Central memory CD8-positive, alpha-beta T cell (primary cell): ENCODE results near the gene ATXN7L2.

ENCODE experiments used
- ATAC-seq: fragments of 150-1000 bp; cut with Tn5 transposase; replicated peaks from 2 replicates; pipeline ENCODE4 v1.10.0; 2022; ENCODE audit warnings: mild to moderate bottlenecking, moderate FRiP score, moderate number of reproducible peaks; ENCODE audit not compliant: poor library complexity, severe bottlenecking; ENCODE audit errors: extremely low read depth
- DNase-seq, 2 donors: peaks; one replicate each; pipeline ENCODE4 v3.0.0; 2021; ENCODE audit warnings: low spot score in 2 of 2
- H3K27ac Mint-ChIP-seq: one replicate; pipeline ENCODE4 v1.8.0; 2022; ENCODE audit warnings: low read depth, mild to moderate bottlenecking, moderate library complexity, mixed read lengths
- H3K27me3 Mint-ChIP-seq: one replicate; pipeline ENCODE4 v1.8.0; 2022; ENCODE audit warnings: mixed read lengths
- H3K36me3 Mint-ChIP-seq: one replicate; pipeline ENCODE4 v1.8.0; 2022; ENCODE audit warnings: mild to moderate bottlenecking, moderate library complexity, mixed read lengths; ENCODE audit not compliant: insufficient read depth
- H3K4me1 Mint-ChIP-seq: one replicate; pipeline ENCODE4 v1.8.0; 2022; ENCODE audit warnings: mixed read lengths
- H3K4me3 Mint-ChIP-seq: one replicate; pipeline ENCODE4 v1.8.0; 2022; ENCODE audit warnings: mild to moderate bottlenecking, moderate library complexity, mixed read lengths
- H3K9me3 Mint-ChIP-seq: one replicate; pipeline ENCODE4 v1.8.0; 2022; ENCODE audit warnings: mixed read lengths

Gene ATXN7L2

GRCh38 chr1:109535481-109535880 is 51.8 kb downstream of the ATXN7L2 start:
- peaks cover 18% of the 10 kb centered on the region for H3K4me1 Mint-ChIP-seq
- H3K4me3 Mint-ChIP-seq = no peak overlapping the region
- no peak for ATAC-seq
- H3K27me3 Mint-ChIP-seq = no peaks in the 10 kb centered on the region
- H3K9me3 Mint-ChIP-seq = no peaks in the 10 kb centered on the region
- no peak overlapping the region for H3K27ac Mint-ChIP-seq
- DNase-seq = no peak
- peaks cover 2% of the 10 kb centered on the region for H3K36me3 Mint-ChIP-seq

GRCh38 chr1:109535971-109536491 is 52.3 kb downstream of the ATXN7L2 start:
- DNase-seq (no peak), ATAC-seq (no peak)
- peaks cover 2% of the 10 kb centered on the region for H3K36me3 Mint-ChIP-seq
- no peaks in the 10 kb centered on the region for H3K27me3 Mint-ChIP-seq
- no peak overlapping the region for H3K4me3 Mint-ChIP-seq
- H3K27ac Mint-ChIP-seq = no peak overlapping the region
- H3K9me3 Mint-ChIP-seq = no peaks in the 10 kb centered on the region
- H3K4me1 Mint-ChIP-seq = peaks cover 13% of the 10 kb centered on the region

- no peak overlapping the region for H3K27ac Mint-ChIP-seq
- no peak for DNase-seq
- peaks cover 4% of the 10 kb centered on the region for H3K4me1 Mint-ChIP-seq
- H3K36me3 Mint-ChIP-seq = peaks cover 2% of the 10 kb centered on the region
- no peak overlapping the region for H3K4me3 Mint-ChIP-seq
- ATAC-seq = no peak
- no peaks in the 10 kb centered on the region for H3K27me3 Mint-ChIP-seq
- no peaks in the 10 kb centered on the region for H3K9me3 Mint-ChIP-seq
These were observed 53.9 kb downstream of the ATXN7L2 start for GRCh38 chr1:109537450-109538178.

GRCh38 chr1:109538827-109539555 is 55.3 kb downstream of the ATXN7L2 start:
- peaks cover 2% of the 10 kb centered on the region for H3K36me3 Mint-ChIP-seq

GRCh38 chr1:109539676-109540075 is 56.0 kb downstream of the ATXN7L2 start, which contains the start of gene GPR61:
Gene GPR61, plus strand, starts transcription at chr1:109539872. Its CDS starts 3,151 bp downstream, at chr1:109543023.
- H3K4me1 Mint-ChIP-seq = no peaks in the 10 kb centered on the region
- H3K9me3 Mint-ChIP-seq = no peaks in the 10 kb centered on the region
- peaks cover 2% of the 10 kb centered on the region for H3K36me3 Mint-ChIP-seq
- DNase-seq = no peak
- ATAC-seq = no peak
- no peak within 1 kb of the TSS for H3K27ac Mint-ChIP-seq
- H3K4me3 Mint-ChIP-seq = no peak within 1 kb of the TSS
- H3K27me3 Mint-ChIP-seq = no peaks in the 10 kb centered on the region

More at GRCh38 chr1:109538827-109539555, 55.3 kb downstream of the ATXN7L2 start:
- Mint-ChIP-seq H3K4me1 (no peaks in the 10 kb centered on the region), H3K4me3 (no peak overlapping the region), H3K27ac (no peak overlapping the region), H3K9me3 (no peaks in the 10 kb centered on the region), H3K27me3 (no peaks in the 10 kb centered on the region)
- DNase-seq (no peak), ATAC-seq (no peak)

- Mint-ChIP-seq H3K4me3 (no peak overlapping the region), H3K9me3 (no peaks in the 10 kb centered on the region), H3K27me3 (no peaks in the 10 kb centered on the region), H3K36me3 (peaks cover 2% of the 10 kb centered on the region), H3K4me1 (peaks cover 1% of the 10 kb centered on the region), H3K27ac (no peak overlapping the region)
- DNase-seq (no peak), ATAC-seq (no peak)
These were observed 57.4 kb downstream of the ATXN7L2 start for GRCh38 chr1:109541102-109541501.
